Mononuclear cell (primary cell): ENCODE results near the gene CHRNB4. TPM values are rescaled to one million over a fixed set of nuclear protein-coding genes. Genes with fewer than 3 reads are reported as not detected.
"Not testable (repeated sequence)": the region's sequence is repeated elsewhere in the genome, so short reads cannot be mapped to it uniquely, and the experiment has no call there.

ENCODE experiments used
- H3K27me3 ChIP-seq: 2 replicates; pipeline ENCODE4 v1.6.0; 2011; ENCODE audit warnings: low read length, control low read depth; ENCODE audit not compliant: insufficient read depth
- H3K4me1 ChIP-seq: 2 replicates; pipeline ENCODE4 v1.5.1; 2011; ENCODE audit warnings: mild to moderate bottlenecking, low read length, control low read depth; ENCODE audit not compliant: insufficient read depth
- H3K4me3 ChIP-seq: 2 replicates; pipeline ENCODE4 v1.5.1; 2011; ENCODE audit warnings: mild to moderate bottlenecking, low read length, moderate library complexity
- H3K9me3 ChIP-seq: 2 replicates; pipeline ENCODE4 v1.5.1; 2011; ENCODE audit warnings: low read depth, mild to moderate bottlenecking, control low read depth, low read length
- total RNA-seq: library from RNA; depleted of rRNA; stranded (reverse); fragments of >200 nt; gene quantifications from one replicate; pipeline ENCODE4 v1.2.3, GENCODE V29; 2012

The CHRNB4 gene
- total RNA-seq, 1 donor: not detected

GRCh38 chr15:78618064-78618463 is 22.9 kb downstream of the CHRNB4 start:
- Histone ChIP-seq H3K27me3 (peaks cover 37% of the 10 kb centered on the region), H3K9me3 (no peaks in the 10 kb centered on the region), H3K4me1 (no peaks in the 10 kb centered on the region), H3K4me3 (no peak overlapping the region)

GRCh38 chr15:78617516-78617915 is 23.5 kb downstream of the CHRNB4 start:
- Histone ChIP-seq H3K9me3 (no peaks in the 10 kb centered on the region), H3K27me3 (peaks cover 35% of the 10 kb centered on the region), H3K4me1 (no peaks in the 10 kb centered on the region), H3K4me3 (no peak overlapping the region)

GRCh38 chr15:78617076-78617475 is 23.9 kb downstream of the CHRNB4 start:
- Histone ChIP-seq H3K4me3 (no peak overlapping the region), H3K4me1 (no peaks in the 10 kb centered on the region), H3K9me3 (no peaks in the 10 kb centered on the region), H3K27me3 (peaks cover 31% of the 10 kb centered on the region)

DNA sequence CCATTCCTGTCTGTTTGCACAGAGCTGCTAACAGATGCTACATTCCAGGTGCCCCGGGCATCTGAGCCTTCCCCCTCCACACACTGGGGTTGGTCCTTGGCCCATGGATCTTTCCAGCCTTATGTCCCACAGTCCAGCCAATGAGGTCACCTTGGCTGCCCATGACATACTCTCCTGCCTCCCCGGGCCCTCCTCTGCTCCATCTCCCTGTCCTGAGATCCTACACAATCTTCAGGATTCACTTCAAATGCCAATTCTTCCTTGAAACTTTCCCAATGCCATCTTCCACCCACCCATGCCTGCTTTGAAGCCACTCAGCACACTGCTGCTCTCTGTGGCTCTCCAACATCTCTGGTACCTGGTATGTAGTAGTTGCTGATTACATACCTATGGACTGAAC is 24.5 kb downstream of the CHRNB4 start:
- Histone ChIP-seq H3K27me3 (peaks cover 25% of the 10 kb centered on the region), H3K4me3 (no peak overlapping the region), H3K4me1 (no peaks in the 10 kb centered on the region), H3K9me3 (no peaks in the 10 kb centered on the region)

GRCh38 chr15:78615151-78615589 is 25.8 kb downstream of the CHRNB4 start:
- Histone ChIP-seq H3K4me1 (no peaks in the 10 kb centered on the region), H3K9me3 (no peaks in the 10 kb centered on the region), H3K27me3 (peaks cover 17% of the 10 kb centered on the region), H3K4me3 (no peak overlapping the region)

GRCh38 chr15:78614021-78614420 is 27.0 kb downstream of the CHRNB4 start:
- no peaks in the 10 kb centered on the region for H3K4me1 ChIP-seq
- no peaks in the 10 kb centered on the region for H3K9me3 ChIP-seq
- H3K4me3 ChIP-seq: no peak overlapping the region
- peaks cover 6% of the 10 kb centered on the region for H3K27me3 ChIP-seq

- not testable (repeated sequence) for H3K4me3 ChIP-seq, H3K4me1 ChIP-seq, H3K27me3 ChIP-seq, H3K9me3 ChIP-seq
Observed at GRCh38 chr15:78609551-78609950, 31.5 kb downstream of the CHRNB4 start.

DNA sequence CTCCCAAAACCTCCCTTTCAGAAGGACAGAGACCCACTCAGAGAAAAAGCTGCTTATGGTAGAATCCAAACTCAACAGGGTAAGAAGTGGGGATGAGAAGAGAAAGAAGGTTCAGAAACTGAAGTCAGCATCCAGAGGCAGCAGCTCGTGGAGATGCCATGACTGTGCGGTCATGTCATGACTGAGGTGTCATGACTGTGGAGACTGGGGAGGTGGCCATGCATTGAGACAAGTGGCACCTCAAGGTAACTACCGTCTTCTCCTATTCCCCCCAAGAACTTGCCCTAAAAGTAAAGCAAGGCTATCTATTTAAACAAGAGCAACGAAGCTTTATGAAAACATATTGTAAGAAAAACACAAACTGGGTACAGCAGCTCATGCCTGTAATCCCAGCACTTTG is 35.3 kb downstream of the CHRNB4 start:
- H3K4me3 ChIP-seq: no peak overlapping the region
- no peaks in the 10 kb centered on the region for H3K9me3 ChIP-seq
- H3K27me3 ChIP-seq: peaks cover 4% of the 10 kb centered on the region
- no peaks in the 10 kb centered on the region for H3K4me1 ChIP-seq

- Histone ChIP-seq H3K9me3 (no peaks in the 10 kb centered on the region), H3K4me3 (no peak overlapping the region), H3K27me3 (peaks cover 4% of the 10 kb centered on the region), H3K4me1 (no peaks in the 10 kb centered on the region)
Observed at GRCh38 chr15:78605201-78605600, 35.8 kb downstream of the CHRNB4 start.

DNA sequence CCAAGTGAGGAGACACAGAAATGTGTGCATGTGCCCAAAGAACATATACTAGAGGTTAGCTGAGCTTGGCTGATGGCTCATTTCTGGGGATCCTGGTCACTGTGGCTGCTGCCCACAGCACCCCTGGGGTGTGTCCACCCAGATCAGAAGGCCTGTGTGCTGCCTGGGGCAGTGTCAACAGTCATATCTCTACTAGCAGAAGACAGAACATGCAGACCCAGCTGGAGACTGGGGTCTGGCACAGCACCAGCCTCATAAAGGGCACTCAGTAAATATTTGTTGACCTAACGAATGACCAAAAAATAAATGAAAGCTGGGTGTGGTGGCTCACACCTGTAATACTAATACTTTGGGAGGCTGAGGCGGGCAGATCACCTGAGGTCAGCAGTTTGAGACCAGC is 36.6 kb downstream of the CHRNB4 start:
- H3K27me3 ChIP-seq: peaks cover 4% of the 10 kb centered on the region
- no peaks in the 10 kb centered on the region for H3K4me1 ChIP-seq
- H3K4me3 ChIP-seq: no peak overlapping the region
- no peaks in the 10 kb centered on the region for H3K9me3 ChIP-seq

DNA sequence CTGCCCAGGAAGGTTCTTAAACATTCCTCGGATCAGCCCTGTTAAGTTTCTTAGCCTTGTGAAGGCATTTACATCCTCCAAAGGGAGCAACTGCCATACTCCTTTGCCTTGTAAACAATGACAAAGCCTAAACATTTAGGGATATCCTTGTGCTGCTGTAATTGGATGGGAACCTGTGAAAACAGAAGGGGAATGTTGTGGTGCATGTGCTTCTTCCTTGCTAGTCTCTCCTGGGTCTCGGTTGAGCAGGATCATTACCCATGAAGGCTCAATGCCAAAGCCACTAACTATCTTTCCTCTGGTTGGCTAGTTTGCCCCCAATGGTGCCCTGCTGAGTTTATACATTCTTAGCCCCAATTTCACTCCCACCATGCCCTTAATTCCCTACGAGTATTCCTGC is 37.5 kb downstream of the CHRNB4 start:
- H3K4me1 ChIP-seq: no peaks in the 10 kb centered on the region
- H3K9me3 ChIP-seq: no peaks in the 10 kb centered on the region
- H3K27me3 ChIP-seq: peaks cover 4% of the 10 kb centered on the region
- no peak overlapping the region for H3K4me3 ChIP-seq

- Histone ChIP-seq H3K4me1 (no peaks in the 10 kb centered on the region), H3K9me3 (no peaks in the 10 kb centered on the region), H3K4me3 (no peak overlapping the region), H3K27me3 (no peaks in the 10 kb centered on the region)
Observed at GRCh38 chr15:78599189-78599588, 41.8 kb downstream of the CHRNB4 start.

GRCh38 chr15:78598348-78598747 is 42.7 kb downstream of the CHRNB4 start:
- no peaks in the 10 kb centered on the region for H3K9me3 ChIP-seq
- no peaks in the 10 kb centered on the region for H3K27me3 ChIP-seq
- H3K4me1 ChIP-seq: no peaks in the 10 kb centered on the region
- H3K4me3 ChIP-seq: no peak overlapping the region

- H3K27me3 ChIP-seq: no peaks in the 10 kb centered on the region
- no peak overlapping the region for H3K4me3 ChIP-seq
- H3K9me3 ChIP-seq: no peaks in the 10 kb centered on the region
- no peaks in the 10 kb centered on the region for H3K4me1 ChIP-seq
Observed at GRCh38 chr15:78597583-78597982, 43.4 kb downstream of the CHRNB4 start.

GRCh38 chr15:78574944-78575343 is 66.1 kb downstream of the CHRNB4 start:
- Histone ChIP-seq H3K9me3 (no peaks in the 10 kb centered on the region), H3K27me3 (no peaks in the 10 kb centered on the region), H3K4me1 (no peaks in the 10 kb centered on the region), H3K4me3 (no peak overlapping the region)
